CD14-positive monocyte (primary cell): ENCODE data around the gene DACT3. TPM values are rescaled to one million over a fixed set of nuclear protein-coding genes. Genes with fewer than 3 reads are reported as not detected.

Source experiments
- DNase-seq, 3 donors: peaks; one replicate each; pipeline ENCODE4 v3.0.0-alpha.2; 2011 to 2022
- H2AFZ ChIP-seq: 2 replicates; pipeline ENCODE4 v1.6.0; 2012; ENCODE audit warnings: mild to moderate bottlenecking, low read depth, low read length, inconsistent platforms; ENCODE audit not compliant: insufficient read depth, poor library complexity, severe bottlenecking
- H3K27ac ChIP-seq, 2 donors: 1 replicate in 1 of 2; 2 replicates in 1 of 2; pipeline ENCODE4 v1.5.1; 2012 to 2013; ENCODE audit warnings: low read length in 2 of 2, control low read depth in 1 of 2, inconsistent platforms in 1 of 2, low read depth in 1 of 2, mild to moderate bottlenecking in 1 of 2
- H3K27me3 ChIP-seq, 2 donors: one replicate each; pipeline versions ENCODE4 v1.6.0 to v1.6.1; 2011 to 2013; ENCODE audit warnings: low read length in 2 of 2; ENCODE audit not compliant: control insufficient read depth in 2 of 2, insufficient read depth in 2 of 2
- H3K36me3 ChIP-seq, 2 donors: replicated peaks in 1 of 2; 1 replicate in 1 of 2; 2 replicates in 1 of 2; pipeline versions ENCODE4 v1.5.1 to v1.6.1; 2012 to 2013; ENCODE audit warnings: low read length in 2 of 2, control low read depth in 1 of 2, inconsistent platforms in 1 of 2, mild to moderate bottlenecking in 1 of 2; ENCODE audit not compliant: insufficient read depth in 2 of 2, control insufficient read depth in 1 of 2
- H3K4me1 ChIP-seq, 2 donors: 1 replicate in 1 of 2; 2 replicates in 1 of 2; pipeline versions ENCODE4 v1.5.1 to v1.6.1; 2012 to 2013; ENCODE audit warnings: low read length in 2 of 2, control low read depth in 1 of 2, inconsistent platforms in 1 of 2, mild to moderate bottlenecking in 1 of 2, moderate library complexity in 1 of 2; ENCODE audit not compliant: insufficient read depth in 2 of 2, control insufficient read depth in 1 of 2
- H3K4me2 ChIP-seq: replicated peaks from 2 replicates; pipeline ENCODE3; 2012; ENCODE audit warnings: low read length, moderate library complexity, mild to moderate bottlenecking; ENCODE audit not compliant: poor library complexity, severe bottlenecking; ENCODE audit errors: extremely low read depth
- H3K4me3 ChIP-seq, 3 experiments: fragments of 200-600 bp in 1 of 3; sonication (generic) in 1 of 3; replicated peaks in 1 of 3; 1 replicate in 2 of 3; 2 replicates in 1 of 3; pipeline ENCODE4 v1.5.1; 2011 to 2013; ENCODE audit warnings: low read length in 3 of 3, mild to moderate bottlenecking in 3 of 3, control low read depth in 2 of 3, low read depth in 2 of 3, inconsistent platforms in 1 of 3, moderate library complexity in 1 of 3
- H3K79me2 ChIP-seq: 2 replicates; pipeline ENCODE4 v1.6.0; 2012; ENCODE audit warnings: mild to moderate bottlenecking, control low read depth, inconsistent platforms, low read length, moderate library complexity; ENCODE audit not compliant: insufficient read depth
- H3K9ac ChIP-seq: 2 replicates; pipeline ENCODE4 v1.6.0; 2017; ENCODE audit warnings: low read length, mild to moderate bottlenecking; ENCODE audit not compliant: insufficient read depth, poor library complexity, severe bottlenecking
- H3K9me3 ChIP-seq, 2 donors: replicated peaks in 1 of 2; 1 replicate in 1 of 2; 2 replicates in 1 of 2; pipeline versions ENCODE4 v1.5.1 to v1.6.1; 2012 to 2013; ENCODE audit warnings: low read length in 2 of 2, control low read depth in 1 of 2; ENCODE audit not compliant: control insufficient read depth in 1 of 2, insufficient read depth in 1 of 2
- H4K20me1 ChIP-seq: 2 replicates; pipeline ENCODE4 v1.6.0; 2012; ENCODE audit warnings: mild to moderate bottlenecking, low read length, control low read depth, moderate library complexity; ENCODE audit not compliant: insufficient read depth
- H3K27ac Mint-ChIP-seq, 7 donors: one replicate each; pipeline ENCODE4 v1.8.0; 2020; ENCODE audit warnings: mild to moderate bottlenecking in 7 of 7, mixed read lengths in 7 of 7, moderate library complexity in 6 of 7, inconsistent platforms in 2 of 7
- H3K27me3 Mint-ChIP-seq, 3 donors: one replicate each; pipeline ENCODE4 v1.8.0; 2021 to 2022; ENCODE audit warnings: low read depth in 3 of 3, mild to moderate bottlenecking in 3 of 3, mixed read lengths in 3 of 3, moderate library complexity in 3 of 3, inconsistent platforms in 1 of 3
- H3K36me3 Mint-ChIP-seq, 2 donors: one replicate each; pipeline ENCODE4 v1.8.0; 2020; ENCODE audit warnings: mixed read lengths in 2 of 2, inconsistent platforms in 1 of 2, mild to moderate bottlenecking in 1 of 2
- H3K4me1 Mint-ChIP-seq: one replicate; pipeline ENCODE4 v1.8.0; 2020; ENCODE audit warnings: mild to moderate bottlenecking, mixed read lengths
- H3K4me3 Mint-ChIP-seq, 2 donors: one replicate each; pipeline ENCODE4 v1.8.0; 2020; ENCODE audit warnings: mild to moderate bottlenecking in 2 of 2, mixed read lengths in 2 of 2, moderate library complexity in 1 of 2
- H3K9me3 Mint-ChIP-seq, 7 donors: one replicate each; pipeline ENCODE4 v1.8.0; 2020 to 2022; ENCODE audit warnings: mixed read lengths in 7 of 7, mild to moderate bottlenecking in 6 of 7, moderate library complexity in 6 of 7, inconsistent platforms in 2 of 7
- WGBS: methylation state at CpG from one replicate; pipeline ENCODE4 v1.1.5; 2013; ENCODE audit warnings: missing lambda C conversion rate; ENCODE audit not compliant: insufficient coverage; 5-methylcytosine and 5-hydroxymethylcytosine counted together
- intact Hi-C, 2 donors: fragments of 100-400 bp; cut with micrococcal nuclease; formaldehyde crosslinking; loops; one replicate each; pipeline versions ENCODE4 v1.15.0 to v1.15.1; 2023
- polyA plus RNA-seq, 3 donors: library from polyadenylated mRNA; depleted of rRNA in 1 of 3; unstranded in 2 of 3; stranded (reverse) in 1 of 3; fragments of 300-500 nt in 2 of 3; fragments of >200 nt in 1 of 3; fragmentation: Illumina TruSeq in 2 of 3; gene quantifications; 1 replicate in 2 of 3; 2 replicates in 1 of 3; pipeline ENCODE4 v1.2.3, GENCODE V29; 2012 to 2021
- TF ChIP-seq, protein P1 (sequence below): fragments of 200-600 bp; IDR thresholded peaks from one replicate; pipeline ENCODE4 v1.8.0; 2022; ENCODE audit warnings: antibody characterized with exemption, mild to moderate bottlenecking

Gene DACT3
- polyA plus RNA-seq, 3 donors = 0.05 to 0.23 (median 0.09) TPM

DNA sequence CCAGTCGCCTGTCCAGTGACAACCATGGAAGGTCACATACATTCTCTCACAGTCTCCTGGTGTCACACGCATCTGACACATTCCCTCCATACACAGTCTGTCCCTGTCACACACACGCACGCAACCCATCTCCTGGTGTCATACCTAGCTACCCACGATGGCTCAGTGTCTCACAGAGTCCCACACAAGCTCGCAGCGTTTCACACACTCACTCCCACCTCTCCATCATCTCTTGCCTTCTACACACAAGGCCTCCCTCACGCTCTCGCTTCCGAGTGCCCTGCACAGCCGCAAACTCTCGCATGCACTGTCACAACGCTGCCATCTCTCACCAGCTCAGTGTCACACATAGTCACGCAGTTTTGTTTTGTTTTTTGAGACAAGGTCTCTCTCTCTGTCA, 23.8 kb downstream of the DACT3 start:
- Histone ChIP-seq H3K27me3 (peaks cover 17 to 73% of the 10 kb centered on the region in 2 donors), H4K20me1 (no peaks in the 10 kb centered on the region), H3K79me2 (no peaks in the 10 kb centered on the region), H3K9ac (no peak overlapping the region), H3K4me3 (no peak overlapping the region), H2AFZ (no peak overlapping the region), H3K27ac (no peak overlapping the region), H3K36me3 (no peaks in the 10 kb centered on the region), H3K9me3 (no peaks in the 10 kb centered on the region), H3K4me1 (peaks cover 37 to 47% of the 10 kb centered on the region in 2 donors), H3K4me2 (no peak overlapping the region)
- no peak overlapping the region for H3K27ac Mint-ChIP-seq
- peaks cover 21 to 54% (median 53%) of the 10 kb centered on the region in 3 donors for H3K27me3 Mint-ChIP-seq
- 89% methylated on average over 14 of the region's 14 CpGs for WGBS
- no peak for DNase-seq
- peaks cover 0 to 3% of the 10 kb centered on the region in 2 donors for H3K36me3 Mint-ChIP-seq
- peaks cover 0 to 8% (median 1%) of the 10 kb centered on the region in 7 donors for H3K9me3 Mint-ChIP-seq
- TF ChIP-seq, protein P1, sequence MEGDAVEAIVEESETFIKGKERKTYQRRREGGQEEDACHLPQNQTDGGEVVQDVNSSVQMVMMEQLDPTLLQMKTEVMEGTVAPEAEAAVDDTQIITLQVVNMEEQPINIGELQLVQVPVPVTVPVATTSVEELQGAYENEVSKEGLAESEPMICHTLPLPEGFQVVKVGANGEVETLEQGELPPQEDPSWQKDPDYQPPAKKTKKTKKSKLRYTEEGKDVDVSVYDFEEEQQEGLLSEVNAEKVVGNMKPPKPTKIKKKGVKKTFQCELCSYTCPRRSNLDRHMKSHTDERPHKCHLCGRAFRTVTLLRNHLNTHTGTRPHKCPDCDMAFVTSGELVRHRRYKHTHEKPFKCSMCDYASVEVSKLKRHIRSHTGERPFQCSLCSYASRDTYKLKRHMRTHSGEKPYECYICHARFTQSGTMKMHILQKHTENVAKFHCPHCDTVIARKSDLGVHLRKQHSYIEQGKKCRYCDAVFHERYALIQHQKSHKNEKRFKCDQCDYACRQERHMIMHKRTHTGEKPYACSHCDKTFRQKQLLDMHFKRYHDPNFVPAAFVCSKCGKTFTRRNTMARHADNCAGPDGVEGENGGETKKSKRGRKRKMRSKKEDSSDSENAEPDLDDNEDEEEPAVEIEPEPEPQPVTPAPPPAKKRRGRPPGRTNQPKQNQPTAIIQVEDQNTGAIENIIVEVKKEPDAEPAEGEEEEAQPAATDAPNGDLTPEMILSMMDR = no peak
- H3K4me1 Mint-ChIP-seq = peaks cover 37% of the 10 kb centered on the region
- no peak overlapping the region for H3K4me3 Mint-ChIP-seq
- intact Hi-C loops = no loop called here

DNA sequence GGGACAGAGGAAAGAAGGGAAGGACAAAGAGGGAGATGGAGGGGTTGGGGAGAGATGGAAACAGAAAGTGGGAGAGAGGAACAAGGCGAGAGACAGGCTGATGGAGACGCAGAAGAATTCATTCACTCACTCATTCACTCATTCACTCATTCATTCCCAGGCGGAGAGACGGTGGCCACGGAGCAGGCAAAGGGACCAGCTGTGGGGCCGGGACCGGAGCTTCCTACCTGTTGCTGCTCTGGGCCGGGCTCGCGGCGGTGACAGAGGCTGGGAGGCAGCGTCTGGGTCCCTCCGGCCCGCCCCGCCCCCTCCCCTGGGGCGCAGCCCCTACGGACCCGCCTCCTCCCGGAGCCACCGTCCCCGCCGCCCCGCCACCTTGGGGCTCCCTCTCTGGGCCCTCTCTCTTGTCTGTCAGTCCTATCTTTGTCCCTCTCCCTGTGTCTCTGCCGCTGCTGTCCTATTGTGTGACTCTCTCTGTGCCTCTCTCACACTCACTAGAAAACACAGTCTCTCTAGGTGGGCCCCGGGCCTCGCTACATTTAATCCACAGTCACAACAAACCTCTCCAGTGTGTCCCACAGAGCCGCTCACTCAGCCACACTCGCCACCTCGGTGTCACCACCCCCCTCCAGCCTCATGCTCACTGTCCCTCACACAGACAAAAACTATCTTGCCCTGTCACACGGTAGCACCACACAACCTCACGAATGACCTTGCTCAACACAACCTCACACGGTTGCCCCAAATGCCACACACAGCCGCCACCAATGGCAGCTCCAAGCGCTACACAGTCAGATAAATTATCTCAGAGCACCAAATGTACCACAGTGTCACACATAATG, 24.8 kb downstream of the DACT3 start, which contains the start of gene GNG8:
Gene GNG8, minus strand, starts transcription at position 283 of the 842 bp plus-strand sequence. CDS start 1,520 bp downstream, outside the sequence.
- Histone ChIP-seq H3K9ac (no peak within 1 kb of the TSS), H3K79me2 (no peaks in the 10 kb centered on the region), H3K27ac (no peak within 1 kb of the TSS), H3K9me3 (no peaks in the 10 kb centered on the region), H4K20me1 (no peaks in the 10 kb centered on the region), H3K4me3 (no peak within 1 kb of the TSS), H3K4me1 (peaks cover 38 to 47% of the 10 kb centered on the region in 2 donors), H2AFZ (no peak within 1 kb of the TSS), H3K4me2 (no peak within 1 kb of the TSS), H3K27me3 (peaks cover 17 to 73% of the 10 kb centered on the region in 2 donors), H3K36me3 (no peaks in the 10 kb centered on the region)
- intact Hi-C loops = no loop called here
- no peak for DNase-seq
- Mint-ChIP-seq H3K27me3 (peaks cover 29 to 52% (median 45%) of the 10 kb centered on the region in 3 donors), H3K27ac (peak within 1 kb of the TSS in 1 of 7 donors; percentile 16), H3K36me3 (peaks cover 0 to 3% of the 10 kb centered on the region in 2 donors), H3K4me3 (peak within 1 kb of the TSS in 1 of 2 donors; percentile 89), H3K9me3 (peaks cover 0 to 8% (median 1%) of the 10 kb centered on the region in 7 donors), H3K4me1 (peaks cover 36% of the 10 kb centered on the region)
- WGBS = 33% methylated on average over 26 of the region's 34 CpGs
- TF ChIP-seq, protein P1 = no peak
